ENCODE results near the gene BCL2L1. TPM values are rescaled to one million over a fixed set of nuclear protein-coding genes. Genes with fewer than 3 reads are reported as not detected.
A peak's percentile ranks its signal among the peaks of the same experiment; 100 is the strongest.

The BCL2L1 gene
- polyA plus RNA-seq, 1 donor from 2014 or later = 125 TPM

- no peaks in the 10 kb centered on the region for H3K9me3 ChIP-seq (ENCODE audit: low read length)
- no peak overlapping the region for H2AFZ ChIP-seq (ENCODE audit: low read depth, low read length)
- no peak overlapping the region for H3K4me2 ChIP-seq (ENCODE audit: low read length)
Observed at GRCh38 chr20:31758521-31758920, 35.9 kb upstream of the BCL2L1 start.

GRCh38 chr20:31757254-31757653 is 34.6 kb upstream of the BCL2L1 start:
- no peak overlapping the region for H2AFZ ChIP-seq (ENCODE audit: low read depth, low read length)

More at GRCh38 chr20:31758521-31758920, 35.9 kb upstream of the BCL2L1 start:
- Histone ChIP-seq H3K9me2 (ENCODE audit: insufficient read depth, low read length) (no peaks in the 10 kb centered on the region), H3K9ac (ENCODE audit: low read length) (no peak overlapping the region), H3F3A (ENCODE audit: insufficient read depth, low read length, poor library complexity, severe bottlenecking) (no peaks in the 10 kb centered on the region), H3K79me2 (replicated peaks; ENCODE audit: insufficient read depth, low read length) (peaks cover 13% of the 10 kb centered on the region), H3K27me3 (ENCODE audit: insufficient read depth, low read depth, low read length) (no peaks in the 10 kb centered on the region), H3K27ac (ENCODE audit: low read length) (no peak overlapping the region), H3K4me3 (ENCODE audit: low read length) (no peak overlapping the region), H3K36me3 (ENCODE audit: insufficient read depth, low read length) (no peaks in the 10 kb centered on the region), H4K20me1 (ENCODE audit: insufficient read depth) (no peaks in the 10 kb centered on the region)
- TF ChIP-seq CTCF (IDR thresholded peaks at IDR 0.05; ENCODE audit: poor library complexity, severe bottlenecking) = no peak
- no peak for TF ChIP-seq SMC3 (conservative IDR thresholded peaks at IDR 0.05; ENCODE audit: poor library complexity)
- TF ChIP-seq EP300 (conservative IDR thresholded peaks at IDR 0.05; ENCODE audit: poor library complexity, severe bottlenecking) = no peak
- TF ChIP-seq POLR2AphosphoS5 (IDR thresholded peaks at IDR 0.05) = no peak
- no peak for TF ChIP-seq RAD21 (conservative IDR thresholded peaks at IDR 0.05)
- TF ChIP-seq MXI1 (conservative IDR thresholded peaks at IDR 0.05; ENCODE audit: poor library complexity, severe bottlenecking) = no peak
- TF ChIP-seq EZH2 (IDR thresholded peaks at IDR 0.05; ENCODE audit: borderline replicate concordance, insufficient read depth, low read length, poor library complexity, severe bottlenecking) = no peak
- no peak for TF ChIP-seq REST (IDR thresholded peaks at IDR 0.05; ENCODE audit: borderline replicate concordance)
- TF ChIP-seq TAF1 (IDR thresholded peaks at IDR 0.05; ENCODE audit: low read depth) = no peak

More at GRCh38 chr20:31757254-31757653, 34.6 kb upstream of the BCL2L1 start:
- H3K9ac ChIP-seq (ENCODE audit: low read length) = no peak overlapping the region
- H3K9me3 ChIP-seq (ENCODE audit: low read length) = no peaks in the 10 kb centered on the region
- H3K79me2 ChIP-seq (replicated peaks; ENCODE audit: insufficient read depth, low read length) = peaks cover 16% of the 10 kb centered on the region
- TF ChIP-seq EP300 (conservative IDR thresholded peaks at IDR 0.05; ENCODE audit: poor library complexity, severe bottlenecking) (peak; percentile 41), POLR2AphosphoS5 (IDR thresholded peaks at IDR 0.05) (peak; percentile 84), SMC3 (conservative IDR thresholded peaks at IDR 0.05; ENCODE audit: poor library complexity) (no peak), REST (IDR thresholded peaks at IDR 0.05; ENCODE audit: borderline replicate concordance) (peak; percentile 89), CTCF (IDR thresholded peaks at IDR 0.05; ENCODE audit: poor library complexity, severe bottlenecking) (no peak), RAD21 (conservative IDR thresholded peaks at IDR 0.05) (no peak), MXI1 (conservative IDR thresholded peaks at IDR 0.05; ENCODE audit: poor library complexity, severe bottlenecking) (no peak)
- H3K4me2 ChIP-seq (ENCODE audit: low read length) = peak overlapping the region; percentile 2
- no peaks in the 10 kb centered on the region for H3F3A ChIP-seq (ENCODE audit: insufficient read depth, low read length, poor library complexity, severe bottlenecking)
- H3K4me3 ChIP-seq (ENCODE audit: low read length) = peak overlapping the region; percentile 1
- no peaks in the 10 kb centered on the region for H3K9me2 ChIP-seq (ENCODE audit: insufficient read depth, low read length)
- H4K20me1 ChIP-seq (ENCODE audit: insufficient read depth) = no peaks in the 10 kb centered on the region
- H3K27me3 ChIP-seq (ENCODE audit: insufficient read depth, low read depth, low read length) = no peaks in the 10 kb centered on the region
- H3K36me3 ChIP-seq (ENCODE audit: insufficient read depth, low read length) = no peaks in the 10 kb centered on the region
- peak overlapping the region; percentile 3 for H3K27ac ChIP-seq (ENCODE audit: low read length)
